GM19324 (cell line): Measurements from ENCODE around the gene SH2D3C.
"Not testable (repeated sequence)": the region's sequence is repeated elsewhere in the genome, so short reads cannot be mapped to it uniquely, and the experiment has no call there.

Source experiments
- ATAC-seq: cut with Tn5 transposase; IDR thresholded peaks from one replicate; pipeline ENCODE4 v1.9.1; 2021; ENCODE audit warnings: mild to moderate bottlenecking, moderate library complexity; ENCODE audit not compliant: unreplicated experiment, low FRiP score

SH2D3C gene

DNA sequence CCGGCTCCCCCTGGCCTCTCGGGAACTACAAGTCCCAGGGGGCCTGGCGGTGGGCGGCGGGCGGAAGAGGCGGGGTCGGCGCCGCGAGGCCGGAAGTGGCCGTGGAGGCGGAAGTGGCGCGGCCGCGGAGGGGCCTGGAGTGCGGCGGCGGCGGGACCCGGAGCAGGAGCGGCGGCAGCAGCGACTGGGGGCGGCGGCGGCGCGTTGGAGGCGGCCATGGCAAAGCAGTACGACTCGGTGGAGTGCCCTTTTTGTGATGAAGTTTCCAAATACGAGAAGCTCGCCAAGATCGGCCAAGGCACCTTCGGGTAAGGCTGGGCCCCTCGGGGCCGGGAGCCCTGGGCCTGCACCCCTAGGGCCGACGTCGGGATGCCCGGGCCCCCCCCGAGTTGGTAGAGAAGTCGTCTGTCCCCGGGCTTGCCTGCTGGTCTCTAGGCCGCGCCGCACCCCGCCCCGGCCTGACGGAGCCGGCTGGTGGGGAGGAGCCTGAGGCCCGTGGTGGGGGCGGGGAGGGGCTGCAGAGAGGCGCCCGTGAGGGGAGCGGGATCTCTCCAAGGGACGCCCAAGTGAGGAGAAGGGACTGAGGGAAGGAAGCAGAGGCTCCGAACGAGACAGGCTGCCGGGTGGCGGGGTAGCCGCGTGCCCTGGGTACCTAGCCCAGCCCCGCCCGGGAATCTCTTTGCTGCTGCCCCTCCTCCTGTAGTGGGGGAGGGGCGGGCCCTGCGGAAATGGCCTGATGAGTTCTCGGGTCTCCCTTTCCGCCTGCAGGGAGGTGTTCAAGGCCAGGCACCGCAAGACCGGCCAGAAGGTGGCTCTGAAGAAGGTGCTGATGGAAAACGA is 7.7 kb upstream of the SH2D3C start, which contains the start of gene CDK9:
CDK9 (plus strand) TSS at position 102 of the 840 bp plus-strand sequence; CDS start at position 217, 115 bp downstream.
- ATAC-seq: peak; percentile 72

DNA sequence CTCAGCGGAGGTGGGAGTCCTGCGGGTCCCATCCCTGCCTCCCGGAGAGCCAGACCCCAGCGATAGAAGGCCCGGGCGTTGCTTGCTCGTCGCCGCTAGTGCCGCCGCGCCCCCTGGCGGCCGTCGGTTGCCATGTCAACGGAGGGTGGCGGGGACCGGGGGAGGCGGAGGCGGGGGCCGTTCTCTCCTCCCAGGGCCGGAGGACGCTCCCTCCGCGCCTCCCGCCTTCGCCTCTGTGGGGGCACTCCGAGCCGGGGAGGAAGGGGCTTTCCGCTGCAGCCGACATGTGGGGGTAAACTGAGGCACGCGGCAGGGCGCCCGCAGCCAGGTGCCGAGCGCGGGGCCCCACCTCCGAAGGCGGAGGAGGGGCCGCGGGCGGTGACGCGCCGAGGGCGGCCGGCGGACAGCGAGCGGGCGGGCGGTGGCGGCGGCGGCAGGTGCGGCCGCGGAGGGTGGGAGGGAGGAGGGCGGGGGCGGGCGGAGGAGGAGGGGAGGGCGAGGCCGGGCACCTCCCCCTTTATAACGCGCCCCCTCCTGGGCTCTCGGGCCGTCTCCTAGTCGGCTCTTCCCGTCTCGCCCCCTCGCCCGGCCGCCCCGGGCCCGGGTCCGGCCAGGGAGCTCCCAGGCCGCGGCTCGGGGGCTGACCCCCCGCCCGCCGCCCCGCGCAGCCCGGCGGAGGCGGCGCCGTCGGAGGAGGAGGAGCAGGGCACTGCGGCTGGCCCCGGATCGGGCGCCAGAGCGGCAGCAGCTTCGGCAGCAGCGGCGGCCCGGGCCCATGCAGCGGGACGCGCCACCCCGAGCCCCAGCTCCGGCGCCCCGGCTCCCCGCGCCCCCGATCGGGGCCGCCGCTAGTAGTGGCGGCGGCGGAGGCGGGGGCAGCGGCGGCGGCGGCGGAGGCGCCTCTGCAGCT is 6.8 kb upstream of the SH2D3C start:
- peak; percentile 60 for ATAC-seq

DNA sequence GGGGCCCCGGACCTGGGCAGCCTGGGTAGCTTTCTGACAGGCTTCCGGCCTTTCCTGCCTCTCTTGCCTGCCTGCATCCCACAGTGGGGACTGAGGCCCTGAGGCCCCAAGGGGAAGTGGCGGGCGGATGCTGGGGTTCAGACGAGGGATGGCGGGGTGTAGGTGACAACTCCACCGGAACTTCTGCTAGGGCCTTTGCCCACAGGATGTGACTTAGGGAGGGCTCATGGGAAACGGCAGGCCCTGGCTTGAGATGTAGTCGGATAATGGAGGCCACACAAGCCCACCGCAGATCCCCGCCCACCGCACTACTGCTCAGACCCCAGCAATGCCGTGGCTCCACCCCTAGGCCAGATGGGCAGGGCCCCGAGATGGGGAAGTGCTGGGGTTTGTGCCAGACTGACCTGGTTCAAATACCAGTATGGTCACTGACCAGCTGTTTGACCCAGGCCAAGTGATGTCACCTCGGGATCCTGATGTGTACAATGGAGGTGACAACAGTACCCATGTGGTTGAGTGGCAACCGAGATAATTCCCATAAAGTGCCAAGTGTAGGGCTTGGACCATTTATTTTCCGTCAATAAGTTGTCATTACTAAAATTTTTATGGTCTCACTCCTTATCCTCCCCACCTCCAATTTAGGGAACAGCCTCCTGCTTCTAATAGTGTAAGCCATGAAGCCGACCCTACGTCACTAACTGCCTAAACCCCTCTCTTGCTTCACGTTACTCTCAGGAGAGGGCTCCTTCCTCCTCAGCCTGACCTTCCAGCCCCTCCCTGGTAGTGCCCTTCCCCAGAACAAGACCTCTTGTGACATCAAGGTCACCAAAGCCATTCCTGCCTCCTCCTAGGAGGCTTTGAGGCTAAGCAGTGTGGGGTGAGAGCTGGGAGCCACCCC is 4.9 kb upstream of the SH2D3C start:
- no peak for ATAC-seq

DNA sequence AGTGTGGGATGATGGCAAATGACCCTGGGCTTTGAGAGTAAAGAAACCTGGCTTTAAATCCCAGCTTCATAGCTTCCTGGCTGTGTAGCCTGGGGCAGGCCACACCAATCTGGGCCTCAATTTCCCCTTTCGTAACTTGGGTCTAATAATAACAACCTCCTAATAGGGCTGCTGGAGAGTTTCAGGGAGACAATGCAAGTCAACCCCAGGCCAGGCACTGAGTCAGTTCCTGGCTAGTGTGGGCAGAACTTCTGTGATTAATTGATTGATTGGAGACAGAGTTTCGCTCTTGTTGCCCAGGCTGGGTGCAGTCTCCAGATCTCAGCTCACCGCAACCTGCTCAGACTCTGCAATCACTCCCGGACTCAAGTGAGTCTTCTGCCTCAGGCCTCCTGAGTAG is 3.3 kb upstream of the SH2D3C start:
- no peak for ATAC-seq

DNA sequence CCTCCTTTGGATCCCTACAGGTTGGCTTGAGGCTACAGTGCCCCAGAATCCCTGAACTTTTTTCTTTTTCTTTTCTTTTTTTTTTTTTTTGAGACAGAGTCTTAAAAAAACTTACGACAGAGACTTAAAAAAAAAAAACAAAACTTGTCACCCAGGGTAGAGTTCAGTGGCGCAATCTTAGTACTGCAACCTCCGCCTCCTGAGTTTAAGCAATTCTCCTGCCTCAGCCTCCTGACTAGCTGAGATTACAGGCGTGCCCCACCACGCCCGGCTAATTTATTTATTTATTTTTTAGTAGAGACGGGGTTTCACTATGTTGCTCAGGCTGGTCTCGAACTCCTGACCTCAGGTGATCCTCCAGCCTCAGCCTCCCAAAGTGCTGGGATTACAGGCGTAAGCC is 2.4 kb upstream of the SH2D3C start:
- ATAC-seq: not testable (repeated sequence)

DNA sequence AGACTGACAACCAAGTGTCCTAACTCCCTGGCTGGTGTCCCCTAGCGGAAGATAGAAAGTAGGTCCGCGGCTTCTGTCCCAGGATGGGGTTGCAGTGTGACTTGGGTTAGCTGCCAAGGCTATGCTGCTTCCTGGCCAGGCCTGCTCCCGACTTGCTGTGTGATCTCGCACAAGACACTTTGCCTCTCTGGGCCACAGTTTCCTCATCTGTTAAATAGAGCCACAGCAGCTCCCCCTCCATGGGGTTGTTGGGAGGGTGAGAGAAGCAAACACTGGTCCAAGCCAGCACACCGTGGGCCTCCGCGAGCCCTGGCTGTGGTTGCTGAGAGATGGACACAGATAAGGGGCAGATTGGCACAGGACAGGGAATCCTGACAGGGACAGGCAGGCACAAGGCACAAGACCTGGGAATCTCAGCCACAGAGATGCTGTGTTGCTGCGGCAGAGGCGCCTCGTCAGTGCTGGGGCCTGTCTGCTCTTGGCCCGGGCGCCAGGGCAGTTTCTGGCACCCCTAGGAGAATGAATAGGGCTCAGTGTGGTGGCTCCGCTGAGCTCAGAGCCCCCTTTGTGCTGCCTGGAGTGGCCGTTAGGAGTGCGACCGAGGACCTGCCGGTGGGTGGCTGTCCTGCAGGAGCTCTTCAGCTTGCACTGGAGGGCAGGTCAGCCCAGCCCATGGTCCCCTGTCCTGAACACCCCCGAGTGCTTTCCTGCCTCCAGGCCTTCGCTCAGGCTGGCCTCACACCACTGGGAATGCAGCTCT is 1.8 kb upstream of the SH2D3C start:
- no peak for ATAC-seq

DNA sequence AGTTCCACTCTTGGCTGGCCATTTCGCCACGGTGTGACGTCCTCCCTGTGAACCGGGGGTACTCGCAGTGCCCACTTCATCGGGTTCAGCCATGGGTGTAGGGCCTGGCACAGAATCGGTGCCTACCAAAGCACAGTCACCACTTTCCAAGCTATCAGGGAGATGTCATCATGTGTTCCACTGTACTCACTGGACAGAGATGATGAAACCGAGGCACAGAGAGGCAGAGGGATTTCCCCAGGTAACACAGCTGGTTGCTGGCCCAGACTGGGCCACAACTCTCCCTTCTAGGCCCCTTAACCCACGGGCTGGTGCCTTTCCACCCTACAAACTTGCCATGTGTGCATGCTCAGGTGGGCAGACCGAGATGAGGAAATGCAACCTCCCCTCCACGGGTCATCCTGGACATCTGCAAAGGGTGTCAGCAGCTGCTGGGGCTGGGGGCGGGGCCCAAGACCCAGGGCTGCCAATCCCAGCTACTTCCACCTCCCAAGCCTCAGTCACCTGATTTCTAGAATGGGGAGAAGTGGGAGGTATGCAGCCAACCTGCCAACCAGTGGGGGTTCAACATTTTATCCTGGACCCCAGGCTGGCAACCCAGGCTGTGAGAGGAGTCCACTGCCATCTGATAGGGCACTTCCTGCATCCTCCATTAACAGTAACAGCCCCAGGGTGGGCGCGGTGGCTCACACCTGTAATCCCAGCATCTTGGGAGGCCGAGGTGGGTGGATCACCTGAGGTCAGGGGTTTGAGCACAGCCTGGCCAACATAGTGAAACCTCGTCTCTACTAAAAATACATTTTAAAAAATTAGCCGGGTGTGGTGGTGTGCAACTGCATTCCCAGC is 893 bp upstream of the SH2D3C start:
- peak; percentile 41 for ATAC-seq

DNA sequence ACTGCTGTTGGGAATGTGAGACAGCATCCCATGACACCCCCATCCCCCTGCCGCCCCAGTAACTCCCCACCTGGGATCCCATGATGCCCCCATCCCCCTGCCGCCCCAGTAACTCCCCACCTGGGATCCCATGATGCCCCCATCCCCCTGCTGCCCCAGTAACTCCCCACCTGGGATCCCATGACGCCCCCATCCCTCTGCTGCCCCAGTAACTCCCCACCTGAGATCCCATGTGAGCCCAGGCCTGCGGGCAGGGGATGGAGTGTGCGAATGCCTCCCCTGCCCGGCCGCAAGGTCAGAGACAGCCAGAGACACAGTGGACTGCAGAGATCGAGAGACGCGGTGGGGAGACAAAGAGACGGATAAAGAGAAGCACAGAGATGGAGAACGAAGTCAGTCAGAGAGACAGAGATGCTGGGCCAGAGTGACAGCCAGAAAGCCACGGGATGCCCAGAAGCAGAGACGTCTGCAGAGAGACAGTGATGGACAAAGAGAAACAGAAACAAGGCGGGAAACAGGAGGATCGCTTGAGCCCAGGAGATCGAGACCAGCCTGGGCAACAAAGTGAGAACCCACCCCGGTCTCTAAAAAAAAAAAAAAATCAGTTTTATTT is 992 bp downstream of the SH2D3C start:
- ATAC-seq: no peak

DNA sequence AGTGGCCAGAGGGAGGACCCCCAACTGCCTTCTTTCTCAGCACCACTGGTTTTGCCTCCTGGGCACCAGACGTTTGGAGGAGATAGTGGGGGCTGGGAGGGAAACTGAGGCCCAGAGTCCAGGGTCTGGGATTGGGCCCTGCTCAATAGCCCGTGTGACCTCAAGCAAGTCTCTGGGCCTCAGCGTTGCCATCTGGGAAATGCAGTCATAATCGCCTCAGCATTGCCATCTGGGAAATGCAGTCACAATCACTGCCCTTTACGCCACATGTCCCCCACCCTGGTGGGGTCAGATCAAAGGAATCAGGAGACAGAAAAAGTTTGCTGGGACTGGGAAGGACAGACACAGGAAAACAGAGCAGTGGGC is 1.6 kb downstream of the SH2D3C start:
- ATAC-seq: no peak

DNA sequence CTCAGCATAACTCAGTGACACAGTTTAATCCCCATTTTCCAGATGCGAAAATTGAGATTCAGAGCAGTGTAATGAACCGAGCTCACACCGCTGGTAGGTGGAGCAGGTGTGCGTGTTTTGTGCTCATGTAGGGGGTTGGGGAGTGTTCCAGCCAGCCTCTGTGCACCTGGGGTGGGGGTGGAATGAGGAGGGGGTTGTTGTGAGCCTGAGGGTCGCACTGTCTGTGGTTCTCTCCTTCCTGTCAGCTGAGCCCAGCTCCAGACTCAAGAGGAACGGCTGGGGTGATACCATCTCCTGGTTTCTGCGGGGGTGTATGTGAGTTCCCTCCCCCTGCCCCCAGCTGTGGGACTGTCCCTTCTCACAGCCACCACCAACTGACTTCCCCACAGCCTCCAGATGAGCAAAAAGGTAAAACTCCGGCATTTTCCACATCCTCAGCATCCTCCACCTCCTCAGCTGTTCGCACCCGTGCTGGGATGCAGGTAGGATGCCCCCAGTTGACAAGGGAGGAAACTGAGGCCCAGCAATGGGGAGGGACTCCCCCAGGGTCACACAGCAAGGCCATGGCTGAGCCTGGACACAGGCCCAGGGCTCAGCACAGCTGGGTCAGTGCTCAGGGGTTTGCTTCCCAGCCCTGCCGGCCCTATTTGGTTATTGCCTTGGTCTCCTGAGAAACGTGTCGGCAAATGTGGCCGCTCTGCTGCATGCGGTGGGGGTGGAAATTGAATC is 2.1 kb downstream of the SH2D3C start:
- ATAC-seq: no peak

DNA sequence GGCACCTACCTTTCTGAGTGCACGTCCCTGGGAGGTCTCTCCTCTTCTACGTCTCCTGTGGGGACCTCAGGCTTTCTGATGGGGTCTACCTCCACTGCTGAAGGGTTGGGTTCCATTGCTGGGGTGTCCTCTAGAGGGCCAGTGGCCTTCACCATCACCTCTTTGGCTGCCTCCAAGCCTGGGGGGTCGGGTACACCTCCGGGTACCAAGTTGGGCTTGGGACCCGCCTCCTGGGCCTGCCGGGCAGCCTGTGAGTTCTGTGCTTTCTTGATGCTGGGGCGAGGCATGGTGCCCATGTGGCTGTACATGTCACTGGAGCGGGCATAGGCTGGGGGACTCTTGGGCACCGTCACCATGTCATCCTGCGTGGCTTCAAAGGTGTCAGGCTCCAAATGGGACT is 4.5 kb downstream of the SH2D3C start:
- ATAC-seq: no peak

DNA sequence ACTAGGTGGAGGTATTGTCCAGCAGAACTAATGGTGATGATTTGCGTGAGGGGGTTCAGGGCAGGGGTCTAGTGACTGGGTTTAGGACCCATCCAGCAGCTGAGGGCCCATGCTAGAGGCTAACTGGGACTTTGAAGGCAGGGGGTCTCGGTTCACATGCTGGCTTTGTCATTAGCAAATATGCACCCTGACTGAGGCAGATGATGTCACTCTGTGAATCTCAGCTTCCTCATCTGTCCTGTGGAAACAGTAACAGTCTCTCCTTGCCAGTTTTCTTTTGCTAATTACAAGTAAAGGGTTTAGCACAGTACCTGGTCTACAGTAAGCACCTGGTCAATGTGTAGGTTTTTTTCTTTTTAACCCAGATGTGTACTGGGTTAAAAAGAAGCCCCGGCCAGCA is 5.2 kb downstream of the SH2D3C start:
- ATAC-seq: no peak

DNA sequence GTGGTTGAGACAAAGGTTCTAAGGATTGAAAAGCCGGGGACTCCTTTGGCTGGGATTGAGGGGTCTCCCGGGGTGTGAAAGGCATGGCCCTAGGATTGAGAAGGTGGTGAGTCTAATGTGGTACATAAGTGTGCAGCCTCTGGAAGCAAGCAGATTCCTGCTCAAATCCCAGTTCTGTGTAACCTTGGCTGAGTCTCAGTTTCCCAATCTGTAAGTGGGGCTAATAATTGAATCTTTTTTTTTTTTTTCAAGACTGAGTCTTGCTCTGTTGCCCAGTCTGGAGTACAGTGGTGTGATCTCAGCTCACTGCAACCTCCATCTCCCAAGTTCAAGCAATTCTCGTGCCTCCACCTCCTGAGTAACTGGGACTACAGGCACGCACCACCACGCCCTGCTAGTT is 5.9 kb downstream of the SH2D3C start:
- ATAC-seq: no peak

DNA sequence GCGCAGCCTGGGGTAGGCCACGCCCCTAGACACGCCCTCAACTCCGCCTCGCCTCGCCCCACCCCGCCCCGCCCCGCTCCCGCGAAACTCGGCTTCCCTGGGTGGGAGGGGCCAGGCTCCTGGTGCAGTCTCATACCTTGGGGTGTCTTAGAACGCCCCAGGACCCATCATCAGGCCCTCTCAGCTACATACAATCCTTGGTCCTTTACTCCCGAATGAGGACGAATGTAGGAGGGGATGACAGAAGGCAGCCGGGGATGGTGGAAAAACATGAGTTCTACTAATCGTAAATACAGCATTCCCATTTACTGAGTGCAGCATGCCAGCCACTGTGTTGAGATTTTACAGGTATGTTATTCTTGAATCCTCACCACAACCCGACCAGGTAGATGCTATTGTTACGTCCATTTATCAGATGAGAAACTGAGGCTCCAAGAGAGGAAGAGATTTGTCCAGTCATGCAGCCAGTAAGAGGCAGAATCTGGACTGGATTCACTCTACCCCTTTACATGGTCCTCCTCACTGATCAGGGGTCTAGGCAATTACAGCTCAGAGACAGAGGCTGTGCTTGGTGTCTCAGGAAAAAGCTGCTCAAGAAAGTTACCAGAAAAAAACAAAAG is 6.8 kb downstream of the SH2D3C start:
- ATAC-seq: no peak

DNA sequence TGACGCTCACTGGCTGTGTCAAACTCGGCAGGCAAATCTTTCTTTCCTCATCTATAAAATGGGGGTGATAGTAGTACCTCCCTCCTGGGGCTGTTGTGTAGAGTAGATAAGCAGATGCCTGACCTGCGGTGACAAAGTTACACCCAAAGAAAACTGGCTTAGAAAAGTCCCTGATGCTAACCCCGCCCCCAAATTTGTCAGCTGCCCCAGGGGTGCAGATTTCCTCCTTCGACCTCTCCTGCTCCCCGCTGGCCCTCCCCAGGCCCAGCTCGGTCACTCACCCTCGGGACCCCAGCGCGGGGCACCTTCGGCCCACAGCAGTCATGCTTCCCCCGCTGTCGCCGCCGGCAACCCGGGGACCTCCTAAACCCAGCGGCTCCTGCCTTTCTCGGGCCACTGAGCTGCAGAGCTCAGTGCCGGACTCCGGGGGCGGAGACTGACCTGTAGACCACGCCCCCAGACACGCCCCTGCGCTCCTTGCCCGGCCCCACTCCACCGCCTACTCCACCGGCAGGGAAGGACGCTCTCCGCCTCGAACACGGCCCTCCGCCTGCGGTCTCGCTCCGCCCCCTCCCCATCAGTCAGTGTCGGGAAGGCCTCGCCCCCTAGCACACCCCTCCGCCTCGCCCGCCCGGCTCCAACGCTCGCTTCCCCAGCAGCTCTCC is 7.4 kb downstream of the SH2D3C start:
- peak; percentile 90 for ATAC-seq

DNA sequence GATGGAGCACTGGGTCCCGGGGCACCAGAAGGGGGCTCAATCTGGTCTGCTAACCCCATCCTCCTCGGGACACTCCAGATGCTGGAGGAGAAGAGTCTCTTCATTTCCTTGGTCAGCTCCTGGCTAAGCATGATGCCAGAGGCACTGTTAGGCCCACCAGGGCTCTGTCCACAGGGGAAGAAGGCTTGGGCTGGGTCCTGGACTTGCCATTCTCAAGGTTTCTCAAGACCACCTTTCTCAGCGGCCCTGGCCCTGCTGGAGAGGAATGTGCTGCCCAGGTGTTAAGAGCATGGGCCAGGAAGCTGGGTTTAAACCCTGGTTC is 7.9 kb downstream of the SH2D3C start:
- no peak for ATAC-seq
